Kasumi-1 (cell line): ENCODE data around the gene KATNBL1.
"Not testable (repeated sequence)": the region's sequence is repeated elsewhere in the genome, so short reads cannot be mapped to it uniquely, and the experiment has no call there.

Experiments used
- DNase-seq, 2 experiments: peaks; one replicate each; lab custom pipeline; 2025; lab: John Stamatoyannopoulos, UW

The KATNBL1 gene

DNA sequence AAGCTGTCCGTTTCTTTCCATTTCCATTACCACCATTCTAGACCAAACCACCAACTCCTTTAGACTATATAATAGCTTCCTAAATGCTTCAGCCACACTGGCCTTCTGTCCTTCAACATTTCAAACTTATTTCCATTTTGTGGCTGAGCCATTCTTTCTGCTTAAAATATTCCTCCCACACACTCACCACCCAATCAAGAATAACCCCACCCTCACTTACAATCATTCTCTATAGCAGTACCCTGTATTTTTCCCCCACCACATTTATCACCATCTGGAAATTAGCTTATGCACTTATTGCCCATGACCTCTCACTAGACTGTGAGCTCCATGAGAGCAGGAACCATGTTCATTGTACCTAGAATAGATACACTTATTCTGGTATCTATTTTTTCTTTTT lies 6.6 kb downstream of the KATNBL1 start:
- DNase-seq = no peak

DNA sequence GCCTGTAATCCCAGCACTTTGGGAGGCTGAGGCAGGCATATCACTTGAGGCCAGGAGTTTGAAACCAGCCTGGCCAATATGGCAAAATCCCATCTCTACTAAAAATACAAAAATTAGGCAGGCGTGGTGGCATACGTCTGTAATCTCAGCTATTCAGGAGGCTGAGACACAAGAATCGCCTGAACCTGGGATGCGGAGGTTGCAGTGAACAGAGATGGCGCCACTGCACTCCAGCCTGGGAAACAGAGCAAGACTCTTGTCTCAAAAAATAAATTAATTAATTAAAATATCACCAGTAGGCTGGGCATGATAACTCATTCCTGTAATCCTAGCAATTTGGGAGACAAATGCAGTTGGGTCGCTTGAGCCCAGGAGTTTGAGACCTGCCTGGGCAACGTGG lies 16.6 kb downstream of the KATNBL1 start:
- DNase-seq = not testable (repeated sequence)

DNA sequence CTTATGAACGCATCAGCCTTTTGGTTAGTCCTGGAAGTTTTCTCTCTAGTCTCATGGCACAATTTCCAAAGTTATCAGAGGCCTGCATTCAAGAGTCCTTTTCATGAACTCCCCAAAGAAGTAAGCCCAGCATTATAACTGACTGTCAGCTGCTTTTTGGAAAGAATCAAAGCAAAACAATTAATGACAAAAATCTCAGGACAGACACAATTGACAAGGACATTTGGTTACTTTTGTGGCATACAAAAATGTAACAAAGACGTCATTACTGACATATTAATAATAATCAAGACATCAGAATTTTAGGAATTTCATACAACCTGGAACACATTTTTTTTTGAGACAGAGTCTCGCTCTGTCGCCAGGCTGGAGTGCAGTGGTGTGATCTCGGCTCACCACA lies 21.2 kb downstream of the KATNBL1 start:
- DNase-seq = no peak

DNA sequence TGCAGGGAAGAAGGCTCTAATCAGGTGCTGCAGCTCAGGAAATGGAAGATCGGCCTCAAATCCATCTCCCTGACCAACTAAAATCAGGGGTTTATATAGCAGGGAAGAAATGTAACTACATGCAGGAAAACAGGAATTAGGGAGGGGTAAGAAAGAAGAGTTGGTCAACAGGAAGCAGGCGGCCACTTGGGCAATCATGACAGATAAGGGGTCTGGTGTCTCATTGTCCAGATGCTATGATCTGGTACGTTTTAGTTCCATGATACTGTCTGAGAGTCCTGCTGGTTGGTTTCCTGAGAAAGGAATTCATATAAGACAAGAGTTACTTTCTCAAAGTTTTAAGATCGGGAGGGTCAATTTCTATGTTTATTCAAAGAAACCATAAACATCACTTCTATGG lies 24.2 kb downstream of the KATNBL1 start:
- DNase-seq = no peak

DNA sequence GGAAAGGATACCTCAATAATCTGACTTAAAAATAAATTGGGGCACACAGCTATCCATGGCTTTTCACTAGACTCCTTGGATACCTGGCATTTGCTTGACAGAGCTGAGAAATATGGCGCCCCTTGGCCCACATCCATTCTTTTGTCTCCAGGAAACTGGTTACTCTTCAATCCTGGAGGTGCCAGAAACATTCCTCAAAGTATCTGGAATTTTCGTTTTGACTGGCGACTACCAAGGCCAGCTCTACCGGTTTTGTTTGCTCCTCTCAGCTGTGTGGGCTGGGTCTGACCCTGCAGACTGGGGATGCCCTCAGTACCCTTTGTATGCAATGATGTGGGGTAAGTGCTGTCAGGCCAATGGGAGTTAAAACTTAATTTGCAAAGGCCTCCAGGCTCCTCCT lies 27.0 kb downstream of the KATNBL1 start:
- DNase-seq = no peak

DNA sequence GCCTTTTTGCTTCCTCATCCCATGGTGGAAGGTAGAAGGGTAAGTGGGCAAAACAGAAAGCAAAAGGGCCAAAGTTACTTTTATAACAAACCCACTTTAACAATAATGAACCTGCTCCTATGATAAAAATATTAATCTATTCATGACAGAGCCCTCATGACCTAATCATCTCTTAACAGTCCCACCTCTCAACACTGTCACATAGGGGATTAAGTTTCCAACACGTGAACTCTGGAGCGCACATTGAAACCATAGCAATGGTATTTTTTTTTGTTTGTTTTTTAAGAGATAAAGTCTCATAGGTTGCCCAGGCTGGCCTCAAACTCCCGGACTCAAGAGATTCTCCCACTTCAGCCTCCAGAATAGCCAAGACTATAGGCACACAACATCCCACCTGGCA lies 30.7 kb downstream of the KATNBL1 start:
- DNase-seq = no peak

DNA sequence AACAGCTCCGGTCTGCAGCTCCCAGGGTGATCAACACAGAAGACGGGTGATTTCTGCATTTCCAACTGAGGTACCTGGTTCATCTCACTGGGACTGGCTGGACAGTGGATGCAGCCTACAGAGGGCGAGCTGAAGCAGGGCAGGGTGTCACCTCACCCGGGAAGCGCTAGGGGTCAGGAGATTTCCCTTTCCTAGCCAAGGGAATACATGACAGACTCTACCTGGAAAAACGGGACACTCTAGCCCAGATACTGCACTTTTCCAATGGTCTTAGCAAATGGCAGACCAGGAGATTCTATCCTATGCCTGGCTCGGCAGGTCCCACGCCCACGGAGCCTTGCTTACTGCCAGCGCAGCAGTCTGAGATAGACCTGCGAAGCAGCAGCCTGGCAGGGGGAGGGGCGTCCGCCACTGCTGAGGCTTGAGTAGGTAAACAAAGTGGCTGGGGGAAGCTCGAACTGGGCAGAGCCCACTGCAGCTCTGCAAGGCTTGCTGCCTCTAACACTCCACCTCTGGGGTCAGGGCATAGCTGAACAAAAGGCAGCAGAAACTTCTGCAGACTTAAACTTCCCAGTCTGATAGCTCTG lies 43.8 kb downstream of the KATNBL1 start:
- DNase-seq = not testable (repeated sequence)

DNA sequence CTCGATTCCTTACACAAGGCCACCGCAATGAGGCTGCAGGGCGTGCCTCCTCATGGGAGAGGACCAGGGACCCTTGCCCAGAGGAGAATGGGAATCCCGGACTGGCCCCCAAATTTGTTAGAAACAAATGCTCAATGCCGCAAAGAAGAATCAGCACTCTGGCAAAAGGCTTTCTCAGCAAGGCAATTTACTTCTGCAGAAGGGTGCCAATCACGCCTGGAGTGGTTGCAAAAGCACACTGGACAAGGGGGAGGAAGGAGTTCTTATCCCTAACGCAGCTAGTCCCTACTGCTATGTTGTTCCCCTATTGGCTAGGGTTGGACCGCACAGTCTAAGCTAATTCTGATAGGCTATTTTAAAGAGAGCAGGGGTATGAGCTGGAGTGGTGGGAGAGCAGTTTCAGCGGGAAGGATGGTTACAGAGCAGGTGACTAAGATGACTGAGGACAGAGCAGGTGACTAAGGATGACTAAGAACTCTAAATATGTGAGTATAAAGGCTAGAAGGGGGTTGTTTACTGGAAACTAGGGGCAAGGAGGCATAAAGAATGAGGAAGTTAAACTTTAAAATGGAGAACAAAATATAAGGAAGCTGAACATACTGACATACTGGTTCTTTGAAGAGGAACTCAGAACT lies 48.5 kb downstream of the KATNBL1 start:
- peak; percentile 67 for DNase-seq

DNA sequence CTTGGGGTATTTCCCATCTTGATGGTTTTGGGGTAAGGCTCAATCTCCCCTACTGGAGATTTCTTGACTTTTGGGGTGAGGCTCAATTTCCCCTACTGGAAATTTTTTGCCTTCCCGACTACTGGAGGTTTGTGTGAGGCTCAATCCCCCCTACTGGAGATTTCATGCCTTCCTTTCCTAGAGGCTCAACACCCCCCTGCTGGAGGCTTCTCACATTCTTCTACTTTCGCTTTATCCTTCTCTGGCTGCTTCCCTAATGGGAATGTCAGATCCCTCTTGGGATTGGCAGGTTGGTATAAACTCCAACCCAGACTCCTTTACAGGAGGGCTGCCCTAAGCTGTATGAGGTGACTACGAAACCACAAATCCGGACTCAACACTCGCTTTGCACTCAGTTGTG lies 49.2 kb downstream of the KATNBL1 start:
- peak in 1 of 2 experiments; percentile 1 for DNase-seq

DNA sequence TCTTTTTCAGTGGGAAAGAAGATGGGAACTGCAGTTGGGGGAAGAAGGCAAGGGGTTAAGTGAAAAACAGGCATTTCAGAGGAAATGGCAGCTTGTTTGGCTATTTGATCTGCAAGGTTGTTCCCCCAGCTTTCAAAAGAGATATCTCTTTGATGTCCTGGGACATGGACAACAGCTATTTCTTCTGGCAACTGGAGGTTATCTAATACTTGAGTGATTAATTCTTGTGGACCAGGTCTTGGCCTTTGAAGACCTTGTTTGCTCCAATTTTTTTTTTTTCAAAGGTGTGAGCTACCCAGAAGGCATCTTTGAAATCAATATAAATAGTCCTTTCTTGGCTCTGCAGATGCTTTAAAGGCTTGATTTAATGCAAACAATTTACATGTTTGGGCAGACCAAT lies 51.5 kb downstream of the KATNBL1 start:
- no peak for DNase-seq

DNA sequence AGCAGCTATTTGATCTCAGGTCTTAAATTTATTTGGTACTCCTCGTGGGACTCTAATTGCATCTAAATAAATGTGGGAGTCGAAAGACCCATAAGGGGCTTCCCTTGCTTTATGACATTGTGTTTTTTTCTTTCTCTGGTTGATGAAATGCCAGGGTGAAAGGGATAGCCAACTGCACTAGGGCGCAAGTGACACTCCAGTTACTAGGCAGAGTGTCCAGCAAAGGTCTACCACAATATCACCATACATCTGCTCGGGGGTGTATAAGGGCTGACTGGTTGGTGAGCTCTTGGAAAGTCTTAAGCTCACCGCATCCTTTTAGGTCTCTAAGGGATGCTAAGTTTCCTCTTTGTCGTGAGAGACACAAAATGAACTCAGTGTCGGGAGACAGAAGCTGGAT lies 54.0 kb downstream of the KATNBL1 start:
- no peak for DNase-seq

DNA sequence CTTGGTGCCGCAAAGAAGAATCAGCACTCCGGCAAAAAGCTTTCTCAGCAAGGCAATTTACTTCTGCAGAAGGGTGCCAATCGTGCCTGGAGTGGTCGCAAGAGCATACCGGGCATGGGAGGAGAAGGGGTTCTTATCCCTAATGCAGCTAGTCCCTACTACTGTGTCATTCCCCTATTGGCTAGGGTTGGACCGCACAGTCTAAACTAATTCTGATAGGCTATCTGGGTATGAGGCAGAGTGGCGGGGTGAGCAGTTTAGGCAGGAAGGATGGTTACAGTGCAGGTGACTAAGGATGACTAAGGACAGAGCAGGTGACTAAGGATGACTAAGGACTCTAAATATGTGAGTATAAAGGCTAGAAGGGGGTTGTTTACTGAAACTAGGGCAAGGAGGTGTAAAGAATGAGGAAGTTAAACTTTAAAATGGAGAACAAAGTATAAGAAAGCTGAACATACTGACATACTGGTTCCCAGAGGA lies 55.1 kb downstream of the KATNBL1 start:
- DNase-seq = peak; percentile 33 to 45

DNA sequence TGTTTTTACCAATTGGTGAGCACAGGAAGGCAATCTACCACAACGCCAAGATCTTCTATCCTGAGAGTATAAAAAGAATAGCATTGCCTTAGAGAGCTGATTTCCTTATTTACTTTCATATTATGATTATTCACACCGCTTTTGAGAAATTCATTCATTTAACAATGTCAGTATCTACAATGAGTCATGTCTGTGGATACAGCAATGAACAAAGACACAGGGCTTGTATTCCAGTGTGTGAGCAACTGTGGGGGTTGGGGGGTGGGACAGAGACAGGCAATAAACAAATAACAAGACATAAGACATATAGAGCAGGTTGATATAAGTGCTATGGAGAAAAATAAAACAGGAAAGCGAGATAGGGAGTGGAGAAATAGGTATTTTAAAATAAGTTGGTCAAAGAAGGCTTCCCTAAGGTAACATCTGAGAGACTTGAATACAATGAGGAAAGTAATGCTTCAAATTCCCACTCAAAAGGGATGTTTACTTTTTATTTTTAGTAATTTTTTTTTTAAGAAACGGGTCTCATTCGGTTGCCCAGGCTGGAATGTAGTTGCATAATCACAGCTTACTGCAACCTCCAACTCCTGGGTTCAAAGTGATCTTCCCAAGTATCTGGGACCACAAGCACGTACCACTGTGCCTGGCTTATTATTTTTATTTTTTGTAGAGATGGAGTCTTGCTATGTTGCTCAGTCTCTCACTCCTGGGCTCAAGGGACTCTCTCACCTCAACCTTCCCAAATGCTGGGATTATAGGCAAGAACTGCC lies 62.3 kb downstream of the KATNBL1 start:
- DNase-seq = no peak

DNA sequence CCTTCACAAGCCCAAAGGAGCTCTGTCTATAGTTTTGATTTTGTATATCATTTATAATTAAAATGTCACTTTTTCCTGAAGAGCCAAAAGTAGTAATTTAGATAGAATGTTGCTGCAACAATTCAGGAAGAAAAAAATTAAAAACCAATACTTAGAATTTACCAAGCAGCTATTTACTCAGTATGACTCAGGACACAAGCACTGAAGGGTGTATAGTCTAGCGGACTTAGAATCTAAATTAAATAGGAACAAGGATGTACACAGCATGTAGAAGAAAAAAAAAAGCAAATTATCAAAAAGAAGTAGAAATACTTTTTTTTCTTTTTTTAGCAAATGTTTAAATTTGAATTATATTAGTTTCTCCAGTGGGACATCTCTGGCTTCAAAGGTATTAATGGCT lies 76.4 kb downstream of the KATNBL1 start:
- DNase-seq = no peak

DNA sequence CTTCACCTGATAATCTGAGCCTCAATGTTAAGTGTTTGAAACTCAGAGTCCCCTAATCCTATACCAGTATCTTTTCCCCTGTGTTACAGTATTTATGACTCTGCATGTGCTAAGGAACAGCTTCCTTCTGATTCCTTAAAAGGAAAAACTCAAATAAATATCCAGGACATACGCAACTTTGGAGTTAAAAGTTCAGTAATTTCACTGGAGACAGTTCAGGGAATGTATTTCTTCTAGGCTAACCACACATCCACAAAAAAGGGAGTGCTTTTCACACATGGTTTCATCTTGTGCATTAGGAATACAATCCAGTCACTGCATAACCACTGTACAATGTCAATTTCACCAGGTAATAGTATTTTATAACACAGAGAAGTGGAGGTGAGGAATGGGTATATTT lies 77.0 kb downstream of the KATNBL1 start:
- DNase-seq = no peak

DNA sequence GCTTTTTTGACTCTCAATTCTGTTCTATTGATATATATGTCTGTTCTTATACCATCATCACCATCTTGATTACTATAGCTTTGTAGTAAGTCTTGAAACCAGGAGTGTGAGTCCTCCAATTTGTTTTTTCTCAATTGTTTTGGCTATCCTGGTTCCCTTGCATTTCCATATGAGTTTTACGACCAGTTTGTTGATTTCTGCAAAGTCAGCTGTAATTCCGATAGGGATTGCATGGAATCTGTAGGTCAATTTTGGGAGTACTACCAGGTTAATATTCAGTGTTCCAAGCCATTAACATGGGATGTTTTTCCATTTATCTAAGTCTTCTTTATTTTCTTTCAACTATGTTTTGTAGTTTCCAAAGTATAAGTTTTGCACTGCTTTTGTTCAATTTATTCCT lies 81.0 kb downstream of the KATNBL1 start:
- DNase-seq = no peak

DNA sequence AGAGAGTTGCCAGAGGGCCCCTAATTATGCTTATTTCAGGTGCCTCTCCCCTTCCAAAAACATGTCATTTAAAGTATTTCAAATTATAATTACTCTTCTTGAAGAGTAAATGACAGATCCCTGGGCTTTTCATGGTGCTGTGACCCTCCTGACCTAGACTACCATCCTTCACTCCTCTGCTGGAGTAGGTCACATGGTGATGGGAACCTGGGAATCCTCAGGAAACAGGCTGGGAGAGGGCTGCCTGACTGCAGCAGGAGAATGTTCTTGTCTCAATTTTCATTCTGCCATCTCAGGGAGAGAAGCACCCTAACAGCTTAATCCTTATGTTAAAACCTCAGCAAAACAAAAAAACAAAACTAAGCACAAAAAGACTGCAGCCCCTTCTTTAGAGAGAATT lies 83.4 kb downstream of the KATNBL1 start:
- DNase-seq = no peak

DNA sequence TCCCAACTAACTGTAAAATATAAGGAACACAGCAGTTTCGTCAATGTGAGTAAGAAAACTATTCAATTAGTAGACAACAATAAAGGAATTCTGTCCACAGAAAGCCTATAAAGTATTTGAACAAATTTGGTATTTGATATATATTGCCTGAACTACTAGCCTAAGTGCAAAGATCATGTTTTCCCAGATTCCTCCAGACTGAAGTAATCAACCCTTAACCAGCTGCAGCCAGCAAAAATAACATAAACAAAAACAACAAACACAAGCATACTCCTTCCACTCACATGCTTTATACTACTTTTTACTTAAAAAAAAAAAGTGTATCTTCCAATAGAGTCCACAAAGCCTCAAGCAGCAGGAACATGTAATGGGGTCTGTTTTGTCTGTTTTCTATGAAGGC lies 84.0 kb downstream of the KATNBL1 start:
- no peak for DNase-seq

DNA sequence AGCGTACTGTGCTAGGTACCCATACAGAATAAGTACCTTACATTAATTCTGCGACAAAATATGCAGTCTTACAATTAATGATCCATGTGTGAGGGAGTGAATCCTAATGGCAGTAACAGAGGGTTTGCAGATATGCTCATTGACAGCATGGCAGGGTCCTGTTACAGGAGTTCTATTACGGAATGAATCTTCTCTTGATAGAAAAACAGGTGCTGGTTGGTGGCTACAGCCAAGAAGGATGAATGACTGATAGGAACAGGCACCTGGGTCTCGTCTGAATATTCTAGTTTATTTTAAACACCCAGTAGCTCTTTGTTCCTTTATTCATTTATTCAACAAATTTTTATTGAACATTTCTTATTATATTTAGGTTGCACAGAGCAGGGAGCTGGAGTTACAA lies 85.2 kb downstream of the KATNBL1 start:
- DNase-seq = no peak

DNA sequence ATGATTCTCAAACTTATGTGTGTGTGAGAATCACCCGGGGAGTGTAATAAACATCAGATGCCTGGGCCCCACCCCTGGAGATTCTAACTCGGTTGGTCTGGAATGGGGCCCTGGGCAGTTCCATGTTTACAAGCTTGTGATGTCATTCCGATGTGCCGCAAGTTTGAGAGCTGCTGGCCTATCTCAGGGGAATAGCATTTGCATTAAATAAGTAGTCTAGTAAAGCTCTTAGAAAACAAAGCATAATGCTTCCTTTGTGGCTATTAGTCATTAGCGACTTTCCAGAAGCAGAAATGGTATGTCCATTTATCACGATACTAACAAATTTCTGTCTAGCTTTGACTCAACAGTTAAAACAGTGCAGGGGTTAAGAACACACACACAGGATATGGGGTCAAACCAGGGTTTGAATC lies 87.1 kb downstream of the KATNBL1 start:
- DNase-seq = no peak

DNA sequence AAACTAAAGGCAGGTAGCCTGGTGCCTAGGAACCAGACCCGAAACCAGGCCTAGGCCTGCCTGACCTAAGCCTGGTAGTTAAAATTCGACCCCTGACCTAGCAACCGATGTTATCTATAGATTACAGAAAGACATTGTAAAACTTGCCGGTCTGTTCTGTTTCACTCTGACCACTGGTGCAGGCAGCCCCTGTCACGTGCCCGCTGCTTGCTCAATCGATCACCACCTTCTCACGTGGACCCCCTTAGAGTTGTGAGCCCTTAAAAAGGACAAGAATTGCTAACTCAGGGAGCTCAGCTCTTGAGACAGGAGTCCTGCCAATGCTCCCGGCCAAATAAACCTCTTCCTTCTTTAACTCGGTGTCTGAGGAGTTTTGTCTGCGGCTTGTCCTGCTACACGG lies 88.1 kb downstream of the KATNBL1 start:
- not testable (repeated sequence) for DNase-seq

DNA sequence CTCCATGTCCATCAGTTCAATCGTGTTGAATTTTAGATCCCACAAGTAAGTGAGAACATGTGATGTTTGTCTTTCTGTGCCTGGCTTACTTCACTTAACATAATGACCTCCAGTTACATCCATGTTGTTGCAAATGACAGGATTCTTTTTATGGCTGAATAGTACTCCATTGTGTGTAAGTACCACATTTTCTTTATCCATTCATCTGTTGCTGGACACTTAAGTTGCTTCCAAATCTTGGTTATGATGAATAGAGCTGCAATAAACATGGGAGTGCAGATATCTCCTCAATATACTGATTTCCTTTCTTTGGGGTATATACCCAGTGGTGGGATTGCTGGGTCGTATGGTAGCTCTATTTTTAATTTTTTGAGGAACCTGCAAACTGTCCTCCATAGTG lies 89.5 kb downstream of the KATNBL1 start:
- DNase-seq = not testable (repeated sequence)

DNA sequence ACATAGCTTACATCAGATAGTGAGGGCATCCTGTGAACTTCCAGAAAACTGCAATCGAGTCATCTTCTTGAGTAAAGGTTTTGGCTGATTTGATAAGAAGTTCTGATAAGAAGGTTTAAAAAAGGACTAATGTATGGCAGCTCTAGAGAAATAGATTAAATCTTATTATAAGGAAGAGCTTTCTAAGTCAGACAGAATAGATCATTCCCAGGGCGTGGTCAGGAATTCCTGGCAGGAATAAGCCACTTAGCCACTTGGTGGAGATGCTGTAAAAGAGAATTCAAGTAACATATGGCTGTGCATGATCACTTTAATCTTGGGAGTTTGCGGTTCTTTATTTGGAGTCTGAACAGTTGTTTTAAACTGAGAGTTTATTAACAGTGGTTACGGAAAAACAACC lies 90.6 kb downstream of the KATNBL1 start:
- no peak for DNase-seq
